Hepatocyte (in vitro differentiated cells): ENCODE results near the gene PLEKHA8. TPM values are rescaled to one million over a fixed set of nuclear protein-coding genes. Genes with fewer than 3 reads are reported as not detected.

ENCODE experiments used
- DNase-seq: peaks from one replicate; pipeline ENCODE4 v3.0.0-alpha.2; 2016; ENCODE audit warnings: low spot score
- H2AFZ ChIP-seq: fragments of 200-600 bp; sonication (generic); 2 replicates; pipeline ENCODE4 v1.6.0; 2016; ENCODE audit warnings: antibody characterized with exemption, mild to moderate bottlenecking
- H3K27ac ChIP-seq: fragments of 200-600 bp; sonication (generic); 2 replicates; pipeline ENCODE4 v1.5.1; 2016; ENCODE audit warnings: mild to moderate bottlenecking
- H3K27me3 ChIP-seq: fragments of 200-600 bp; sonication (generic); 2 replicates; pipeline ENCODE4 v1.6.1; 2016
- H3K36me3 ChIP-seq: fragments of 200-600 bp; sonication (generic); replicated peaks from 2 replicates; pipeline ENCODE4 v1.5.1; 2016; ENCODE audit warnings: low read depth; ENCODE audit not compliant: insufficient read depth
- H3K4me1 ChIP-seq: fragments of 200-600 bp; sonication (generic); 2 replicates; pipeline ENCODE4 v1.5.1; 2016; ENCODE audit warnings: mild to moderate bottlenecking, moderate library complexity; ENCODE audit not compliant: insufficient read depth
- H3K4me2 ChIP-seq: fragments of 200-600 bp; sonication (generic); 2 replicates; pipeline ENCODE4 v1.6.0; 2016
- H3K4me3 ChIP-seq: fragments of 200-600 bp; sonication (generic); 2 replicates; pipeline ENCODE4 v1.5.1; 2016; ENCODE audit warnings: mild to moderate bottlenecking
- H3K79me2 ChIP-seq: fragments of 200-600 bp; sonication (generic); 2 replicates; pipeline ENCODE4 v1.6.0; 2017; ENCODE audit warnings: mild to moderate bottlenecking
- H3K9me2 ChIP-seq: fragments of 200-600 bp; sonication (generic); replicated peaks from 2 replicates; pipeline ENCODE4 v1.6.0; 2017; ENCODE audit warnings: mild to moderate bottlenecking; ENCODE audit not compliant: insufficient read depth
- H3K9me3 ChIP-seq: fragments of 200-600 bp; sonication (generic); 2 replicates; pipeline ENCODE4 v1.5.1; 2016; ENCODE audit warnings: low read depth, mild to moderate bottlenecking
- H4K20me1 ChIP-seq: fragments of 200-600 bp; sonication (generic); 2 replicates; pipeline ENCODE4 v1.6.0; 2016; ENCODE audit warnings: mild to moderate bottlenecking; ENCODE audit not compliant: insufficient read depth, poor library complexity, severe bottlenecking
- EZH2 ChIP-seq: fragments of 200-600 bp; sonication (generic); IDR thresholded peaks from 2 replicates; pipeline ENCODE4 v1.6.1; 2016; ENCODE audit warnings: antibody characterized with exemption, mild to moderate bottlenecking, borderline replicate concordance
- EZH2phosphoT487 ChIP-seq: fragments of 200-600 bp; sonication (generic); IDR thresholded peaks from one replicate; pipeline ENCODE4 v1.6.1; 2018; ENCODE audit warnings: antibody characterized with exemption, mild to moderate bottlenecking, low read depth, moderate library complexity; ENCODE audit not compliant: unreplicated experiment, severe bottlenecking
- WGBS: methylation state at CpG from one replicate; pipeline ENCODE4 v1.1.6; 2016; ENCODE audit warnings: low lambda C conversion rate; ENCODE audit errors: missing lambda C conversion rate; 5-methylcytosine and 5-hydroxymethylcytosine counted together
- polyA plus RNA-seq: library from polyadenylated mRNA; unstranded; fragments of >200 nt; fragmentation: Nextera tagmentation; extraction: Ambion mirVana; gene quantifications from 2 replicates; pipeline ENCODE4 v1.2.1, GENCODE V29; 2016
- total RNA-seq: library from RNA; depleted of rRNA; stranded (reverse); fragments of >200 nt; gene quantifications from 2 replicates; pipeline ENCODE4 v1.2.3, GENCODE V29; 2014
- TF ChIP-seq, protein P1 (sequence below): fragments of 200-600 bp; sonication (generic); IDR thresholded peaks from 2 replicates; pipeline ENCODE4 v1.5.1; 2016; ENCODE audit warnings: antibody characterized with exemption, mild to moderate bottlenecking; ENCODE audit not compliant: poor library complexity

The PLEKHA8 gene
- total and polyA plus RNA-seq, 2 experiments from 2014 or later = 8.7 to 17.9 TPM

DNA sequence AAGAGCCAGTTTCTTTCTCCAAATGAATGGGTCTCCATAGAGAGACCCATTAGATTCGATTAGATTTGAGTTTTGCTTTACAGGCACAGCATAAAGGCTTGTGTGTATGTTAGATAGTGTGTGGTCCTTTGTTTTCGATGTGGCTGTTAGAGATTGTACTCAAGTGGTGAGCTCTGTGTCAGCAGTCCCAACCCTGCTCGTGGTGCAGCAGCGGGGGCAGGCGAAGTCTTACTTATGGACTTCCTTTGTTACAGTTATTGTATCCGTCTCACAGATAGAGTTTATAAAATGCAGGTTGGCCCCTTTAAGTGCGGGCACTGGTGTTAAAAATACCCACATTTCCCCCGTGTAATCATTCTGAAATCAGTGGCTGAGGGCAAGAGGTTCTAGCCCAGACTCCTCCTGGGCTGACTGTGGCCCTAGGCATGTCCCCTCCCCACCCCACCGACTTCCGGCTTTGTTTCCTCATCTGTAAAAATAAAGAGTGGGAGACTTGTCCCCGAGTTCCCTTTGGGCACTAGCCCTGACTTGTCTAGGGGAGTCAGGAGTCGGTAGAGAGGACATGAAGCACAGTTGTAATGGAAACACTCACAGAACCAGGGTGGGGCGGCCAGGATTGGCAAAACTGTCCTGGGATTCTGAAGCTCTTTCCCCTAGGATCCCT, 135.2 kb downstream of the PLEKHA8 start:
- Histone ChIP-seq H4K20me1 (no peaks in the 10 kb centered on the region), H3K4me2 (peak overlapping the region; percentile 31), H3K27ac (no peak overlapping the region), H3K27me3 (no peaks in the 10 kb centered on the region), H2AFZ (no peak overlapping the region), H3K9me2 (no peaks in the 10 kb centered on the region), H3K4me1 (peaks cover 14% of the 10 kb centered on the region), H3K4me3 (no peak overlapping the region), H3K36me3 (no peaks in the 10 kb centered on the region), H3K9me3 (no peaks in the 10 kb centered on the region), H3K79me2 (no peaks in the 10 kb centered on the region)
- no peak for DNase-seq
- whole genome bisulfite sequencing = 68% methylated on average over 13 of the region's 13 CpGs
- no peak for TF ChIP-seq EZH2

DNA sequence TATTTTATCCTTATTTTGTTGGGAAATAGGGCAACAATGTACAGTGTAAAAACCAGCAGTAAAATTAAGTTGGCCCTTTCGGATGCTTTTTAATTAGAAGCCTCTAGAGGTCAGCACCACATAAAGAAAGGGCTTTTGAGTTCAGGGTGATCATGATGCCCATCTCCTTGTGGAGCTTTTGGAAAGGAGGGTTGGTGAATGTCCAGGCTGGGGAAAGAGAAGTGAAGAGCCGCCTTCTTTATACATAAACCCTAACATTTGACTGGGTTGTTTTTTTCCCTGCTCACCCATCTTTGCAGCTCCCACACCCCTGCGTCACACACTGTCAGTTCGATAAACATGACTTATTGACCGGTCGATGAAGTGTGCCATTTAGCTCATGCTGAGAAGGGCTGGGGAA, 136.4 kb downstream of the PLEKHA8 start:
- TF ChIP-seq, protein P1, sequence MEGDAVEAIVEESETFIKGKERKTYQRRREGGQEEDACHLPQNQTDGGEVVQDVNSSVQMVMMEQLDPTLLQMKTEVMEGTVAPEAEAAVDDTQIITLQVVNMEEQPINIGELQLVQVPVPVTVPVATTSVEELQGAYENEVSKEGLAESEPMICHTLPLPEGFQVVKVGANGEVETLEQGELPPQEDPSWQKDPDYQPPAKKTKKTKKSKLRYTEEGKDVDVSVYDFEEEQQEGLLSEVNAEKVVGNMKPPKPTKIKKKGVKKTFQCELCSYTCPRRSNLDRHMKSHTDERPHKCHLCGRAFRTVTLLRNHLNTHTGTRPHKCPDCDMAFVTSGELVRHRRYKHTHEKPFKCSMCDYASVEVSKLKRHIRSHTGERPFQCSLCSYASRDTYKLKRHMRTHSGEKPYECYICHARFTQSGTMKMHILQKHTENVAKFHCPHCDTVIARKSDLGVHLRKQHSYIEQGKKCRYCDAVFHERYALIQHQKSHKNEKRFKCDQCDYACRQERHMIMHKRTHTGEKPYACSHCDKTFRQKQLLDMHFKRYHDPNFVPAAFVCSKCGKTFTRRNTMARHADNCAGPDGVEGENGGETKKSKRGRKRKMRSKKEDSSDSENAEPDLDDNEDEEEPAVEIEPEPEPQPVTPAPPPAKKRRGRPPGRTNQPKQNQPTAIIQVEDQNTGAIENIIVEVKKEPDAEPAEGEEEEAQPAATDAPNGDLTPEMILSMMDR = peak; percentile 68
- TF ChIP-seq EZH2 = no peak
- no peak for TF ChIP-seq EZH2phosphoT487
- Histone ChIP-seq H3K27ac (no peak overlapping the region), H3K9me3 (no peaks in the 10 kb centered on the region), H2AFZ (no peak overlapping the region), H3K4me2 (no peak overlapping the region), H3K36me3 (no peaks in the 10 kb centered on the region), H3K4me1 (peaks cover 14% of the 10 kb centered on the region), H4K20me1 (no peaks in the 10 kb centered on the region), H3K27me3 (no peaks in the 10 kb centered on the region), H3K79me2 (no peaks in the 10 kb centered on the region), H3K9me2 (no peaks in the 10 kb centered on the region), H3K4me3 (no peak overlapping the region)
- peak; percentile 69 for DNase-seq
- WGBS = 84% methylated on average over 6 of the region's 6 CpGs

DNA sequence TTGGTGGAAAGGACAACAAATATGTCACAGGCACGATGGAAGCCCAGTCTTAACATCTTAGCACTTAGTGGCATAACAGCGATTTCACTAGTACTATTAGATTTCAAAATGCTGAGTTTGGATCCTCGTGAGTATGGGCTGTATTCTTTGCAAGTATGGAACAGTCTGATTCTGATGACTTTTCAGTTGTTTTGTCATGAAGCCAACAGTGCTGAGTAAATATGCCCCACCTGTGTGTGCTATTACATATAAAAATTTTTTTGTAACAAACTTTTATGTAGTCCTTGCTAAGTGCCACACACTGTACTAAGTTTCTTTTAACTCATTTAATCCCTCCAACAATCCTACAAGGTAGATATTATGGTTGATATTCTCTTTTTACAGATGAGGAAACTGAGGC, 137.4 kb downstream of the PLEKHA8 start:
- H2AFZ ChIP-seq = no peak overlapping the region
- H3K27ac ChIP-seq = no peak overlapping the region
- H4K20me1 ChIP-seq = no peaks in the 10 kb centered on the region
- no peaks in the 10 kb centered on the region for H3K27me3 ChIP-seq
- H3K9me3 ChIP-seq = no peaks in the 10 kb centered on the region
- H3K79me2 ChIP-seq = no peaks in the 10 kb centered on the region
- no peaks in the 10 kb centered on the region for H3K9me2 ChIP-seq
- WGBS = 90% methylated on average over 3 of the region's 3 CpGs
- TF ChIP-seq EZH2 (no peak), EZH2phosphoT487 (no peak)
- TF ChIP-seq, protein P1 = no peak
- DNase-seq = no peak
- H3K36me3 ChIP-seq = no peaks in the 10 kb centered on the region
- no peak overlapping the region for H3K4me3 ChIP-seq
- no peak overlapping the region for H3K4me2 ChIP-seq
- peaks cover 14% of the 10 kb centered on the region for H3K4me1 ChIP-seq

DNA sequence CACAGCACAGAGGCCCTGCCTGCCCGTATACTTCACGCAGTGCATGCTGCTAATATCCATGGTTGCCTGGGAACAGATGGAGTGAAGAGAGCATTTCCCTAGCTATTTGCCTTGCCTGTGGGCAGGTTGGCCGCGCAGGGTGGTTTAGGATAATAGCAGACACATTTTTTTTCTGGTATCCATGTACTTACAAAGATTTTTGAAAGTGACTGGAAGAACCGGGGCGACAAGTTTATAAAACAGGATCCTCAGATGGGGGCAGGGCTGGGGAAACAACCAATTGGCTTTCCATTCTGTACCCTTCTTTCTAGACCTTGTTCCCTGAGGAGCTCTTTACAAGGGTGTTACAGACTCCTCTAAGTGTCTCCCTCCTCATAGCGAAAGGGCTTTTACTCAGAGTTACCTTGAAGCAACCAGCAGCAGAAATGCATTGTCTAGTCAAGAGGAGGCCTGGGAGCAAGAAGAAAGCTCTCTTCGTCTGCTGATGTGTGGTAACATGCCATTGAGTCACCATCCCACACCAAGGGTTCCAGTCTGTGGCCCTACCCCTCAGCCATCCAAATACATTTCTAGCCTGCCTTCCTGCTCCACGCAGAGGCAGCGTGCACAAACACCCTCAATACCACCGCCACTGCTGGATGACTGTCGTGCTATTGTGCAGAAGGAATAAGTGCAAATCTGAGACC, 138.1 kb downstream of the PLEKHA8 start:
- Histone ChIP-seq H3K9me2 (no peaks in the 10 kb centered on the region), H3K27ac (no peak overlapping the region), H3K4me2 (no peak overlapping the region), H4K20me1 (no peaks in the 10 kb centered on the region), H2AFZ (no peak overlapping the region), H3K36me3 (no peaks in the 10 kb centered on the region), H3K79me2 (no peaks in the 10 kb centered on the region), H3K9me3 (no peaks in the 10 kb centered on the region), H3K4me1 (peaks cover 14% of the 10 kb centered on the region), H3K4me3 (no peak overlapping the region), H3K27me3 (no peaks in the 10 kb centered on the region)
- no peak for TF ChIP-seq EZH2
- TF ChIP-seq, protein P1 = no peak
- TF ChIP-seq EZH2phosphoT487 = no peak
- 60% methylated on average over 12 of the region's 12 CpGs for WGBS
- DNase-seq = peak; percentile 42
